ENCODE data around the gene RAPGEF5. TPM values are rescaled to one million over a fixed set of nuclear protein-coding genes. Genes with fewer than 3 reads are reported as not detected.

The RAPGEF5 gene
- total and polyA plus RNA-seq, 4 donors, result 7.1 to 54.8 (median 13.0) TPM

- TF ChIP-seq REST (IDR thresholded peaks at IDR 0.05), result no peak
Measured at GRCh38 chr7:22402250-22402649, 45.3 kb upstream of the RAPGEF5 start (continued).

DNA sequence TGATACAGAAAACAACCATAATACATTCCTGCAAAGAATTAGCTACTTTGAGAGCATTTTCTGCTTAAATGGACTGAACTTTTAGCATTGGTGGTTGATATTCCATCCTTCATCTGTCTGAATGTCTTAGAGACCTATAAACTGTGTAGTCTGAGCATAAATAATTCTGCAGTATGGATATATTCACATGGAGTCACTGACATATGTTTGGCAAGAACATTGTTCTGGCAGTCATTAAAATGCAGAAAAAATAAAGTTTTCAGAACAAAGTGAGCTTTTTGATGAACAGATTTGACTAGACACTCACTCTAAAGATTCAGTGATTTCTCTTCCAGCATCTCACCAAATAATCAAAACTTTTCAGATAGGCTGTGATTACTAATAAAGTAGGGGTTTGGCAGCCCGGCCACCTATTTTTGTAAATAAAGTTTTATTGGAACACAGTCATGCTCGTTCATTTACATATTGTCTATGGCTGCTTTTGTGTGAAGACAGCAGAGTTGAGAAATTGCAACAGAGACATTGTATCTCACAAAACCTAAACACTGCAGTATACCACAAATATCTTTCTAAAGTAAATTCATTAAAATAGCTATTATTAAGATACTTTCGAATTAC, 44.1 kb upstream of the RAPGEF5 start:
- H3K9me3 ChIP-seq (ENCODE audit: control insufficient read depth in 4 of 4, low read length in 3 of 4), result no peaks in the 10 kb centered on the region
- 92% methylated on average over 3 of the region's 3 CpGs for WGBS
- H3K4me3 ChIP-seq (ENCODE audit: low read depth in 1 of 3, low read length in 3 of 3), result no peak overlapping the region
- no peaks in the 10 kb centered on the region for H3K36me3 ChIP-seq (ENCODE audit: control insufficient read depth in 4 of 4, insufficient read depth in 3 of 4, low read depth in 1 of 4, low read length in 3 of 4)
- DNase-seq (ENCODE audit: low spot score), result no peak
- no peaks in the 10 kb centered on the region for H3K4me1 ChIP-seq (ENCODE audit: control insufficient read depth in 4 of 4, insufficient read depth in 4 of 4, low read length in 3 of 4)
- H3K27me3 ChIP-seq (ENCODE audit: control insufficient read depth in 4 of 4, insufficient read depth in 4 of 4, low read length in 3 of 4), result no peaks in the 10 kb centered on the region
- H3K9ac ChIP-seq (ENCODE audit: low read depth in 1 of 2, low read length in 2 of 2), result no peak overlapping the region
- TF ChIP-seq HNF4G (IDR thresholded peaks at IDR 0.05) (no peak), TAF1 (conservative IDR thresholded peaks at IDR 0.05) (no peak), MAX (IDR thresholded peaks at IDR 0.05) (no peak), RAD21 (IDR thresholded peaks at IDR 0.05) (no peak), ZBTB33 (IDR thresholded peaks at IDR 0.05) (no peak), ATF3 (IDR thresholded peaks at IDR 0.05) (no peak), REST (IDR thresholded peaks at IDR 0.05) (no peak), RXRA (IDR thresholded peaks at IDR 0.05) (no peak), HNF4A (conservative IDR thresholded peaks at IDR 0.05) (no peak), YY1 (IDR thresholded peaks at IDR 0.05) (no peak), GABPA (IDR thresholded peaks at IDR 0.05 in 1 of 2, conservative IDR thresholded peaks at IDR 0.05 in 1 of 2) (no peak), EGR1 (IDR thresholded peaks at IDR 0.05; ENCODE audit: low read depth in 2 of 2) (no peak), FOXA1 (IDR thresholded peaks at IDR 0.05) (no peak), JUND (IDR thresholded peaks at IDR 0.05) (no peak), NR2F2 (IDR thresholded peaks at IDR 0.05) (no peak), SP1 (IDR thresholded peaks at IDR 0.05) (no peak), FOXA2 (IDR thresholded peaks at IDR 0.05) (no peak)
- TF ChIP-seq, protein P1, sequence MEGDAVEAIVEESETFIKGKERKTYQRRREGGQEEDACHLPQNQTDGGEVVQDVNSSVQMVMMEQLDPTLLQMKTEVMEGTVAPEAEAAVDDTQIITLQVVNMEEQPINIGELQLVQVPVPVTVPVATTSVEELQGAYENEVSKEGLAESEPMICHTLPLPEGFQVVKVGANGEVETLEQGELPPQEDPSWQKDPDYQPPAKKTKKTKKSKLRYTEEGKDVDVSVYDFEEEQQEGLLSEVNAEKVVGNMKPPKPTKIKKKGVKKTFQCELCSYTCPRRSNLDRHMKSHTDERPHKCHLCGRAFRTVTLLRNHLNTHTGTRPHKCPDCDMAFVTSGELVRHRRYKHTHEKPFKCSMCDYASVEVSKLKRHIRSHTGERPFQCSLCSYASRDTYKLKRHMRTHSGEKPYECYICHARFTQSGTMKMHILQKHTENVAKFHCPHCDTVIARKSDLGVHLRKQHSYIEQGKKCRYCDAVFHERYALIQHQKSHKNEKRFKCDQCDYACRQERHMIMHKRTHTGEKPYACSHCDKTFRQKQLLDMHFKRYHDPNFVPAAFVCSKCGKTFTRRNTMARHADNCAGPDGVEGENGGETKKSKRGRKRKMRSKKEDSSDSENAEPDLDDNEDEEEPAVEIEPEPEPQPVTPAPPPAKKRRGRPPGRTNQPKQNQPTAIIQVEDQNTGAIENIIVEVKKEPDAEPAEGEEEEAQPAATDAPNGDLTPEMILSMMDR (IDR thresholded peaks at IDR 0.05; ENCODE audit: low read depth, low read length, missing input control), result no peak
- no peak overlapping the region for H3K27ac ChIP-seq (ENCODE audit: low read depth in 1 of 2, low read length in 2 of 2)
